NK-92 treated with Interleukin-12 subunit alpha and Interleukin-12 subunit beta, amount 100 ng/mL, for 24 hours (cell line): ENCODE results near the gene FOXD4L4.
"Not testable (repeated sequence)": the region's sequence is repeated elsewhere in the genome, so short reads cannot be mapped to it uniquely, and the experiment has no call there.

Experiments used
- DNase-seq: peaks from one replicate; lab custom pipeline; 2025; lab: John Stamatoyannopoulos, UW

FOXD4L4 gene

DNA sequence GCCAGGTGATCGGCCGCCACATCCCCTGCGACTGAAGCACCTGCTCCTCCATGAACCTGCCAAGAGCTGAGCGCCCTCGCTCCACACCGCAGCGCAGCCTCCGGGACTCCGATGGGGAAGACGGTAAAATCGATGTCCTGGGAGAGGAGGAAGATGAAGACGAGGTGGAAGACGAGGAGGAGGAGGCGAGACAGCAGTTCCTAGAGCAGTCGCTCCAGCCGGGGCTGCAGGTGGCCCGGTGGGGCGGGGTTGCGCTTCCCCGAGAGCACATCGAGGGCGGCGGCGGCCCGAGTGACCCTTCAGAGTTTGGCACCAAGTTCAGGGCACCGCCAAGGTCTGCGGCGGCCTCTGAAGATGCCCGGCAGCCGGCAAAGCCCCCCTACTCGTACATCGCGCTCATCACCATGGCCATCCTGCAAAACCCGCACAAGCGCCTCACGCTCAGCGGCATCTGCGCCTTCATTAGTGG is at the start of gene FOXD4L4:
TSS of gene FOXD4L4 (plus strand) at position 51 of the 469 bp plus-strand sequence. CDS start at position 51, 0 bp downstream.
- DNase-seq, result not testable (repeated sequence)

DNA sequence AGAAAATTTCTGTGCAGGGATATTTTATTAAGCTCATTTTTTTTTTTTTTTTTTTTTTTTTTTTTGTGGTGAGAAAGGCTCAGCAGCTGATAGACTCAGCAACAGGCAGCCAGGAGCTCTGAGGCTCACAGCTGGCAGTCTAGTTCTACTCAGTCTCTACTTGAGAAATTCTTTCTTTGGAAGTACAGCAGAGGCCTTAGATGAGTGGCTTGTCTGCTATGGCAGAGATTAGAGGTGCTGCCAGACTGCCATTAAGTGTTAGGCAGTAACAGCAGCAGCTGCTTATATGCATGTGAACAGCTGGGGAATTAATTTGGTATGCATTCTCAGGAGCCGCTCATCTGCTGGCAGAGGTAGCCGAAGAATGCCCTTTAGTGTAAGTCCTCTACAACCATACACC is 33.4 kb upstream of the FOXD4L4 start:
- DNase-seq, result not testable (repeated sequence)

DNA sequence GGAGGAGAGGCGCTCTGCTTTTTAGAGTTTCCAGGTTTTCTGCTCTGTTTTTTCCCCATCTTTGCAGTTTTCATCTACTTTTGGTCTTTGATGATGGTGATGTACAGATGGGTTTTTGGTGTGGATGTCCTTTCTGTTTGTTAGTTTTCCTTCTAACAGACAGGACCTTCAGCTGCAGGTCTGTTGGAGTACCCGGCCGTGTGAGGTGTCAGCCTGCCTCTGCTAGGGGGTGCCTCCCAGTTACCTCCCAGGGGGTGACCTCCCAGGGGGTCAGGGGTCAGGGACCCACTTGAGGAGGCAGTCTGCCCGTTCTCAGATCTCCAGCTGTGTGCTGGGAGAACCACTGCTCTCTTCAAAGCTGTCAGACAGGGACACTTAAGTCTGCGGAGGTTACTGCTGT is 22.5 kb upstream of the FOXD4L4 start:
- DNase-seq, result not testable (repeated sequence)

DNA sequence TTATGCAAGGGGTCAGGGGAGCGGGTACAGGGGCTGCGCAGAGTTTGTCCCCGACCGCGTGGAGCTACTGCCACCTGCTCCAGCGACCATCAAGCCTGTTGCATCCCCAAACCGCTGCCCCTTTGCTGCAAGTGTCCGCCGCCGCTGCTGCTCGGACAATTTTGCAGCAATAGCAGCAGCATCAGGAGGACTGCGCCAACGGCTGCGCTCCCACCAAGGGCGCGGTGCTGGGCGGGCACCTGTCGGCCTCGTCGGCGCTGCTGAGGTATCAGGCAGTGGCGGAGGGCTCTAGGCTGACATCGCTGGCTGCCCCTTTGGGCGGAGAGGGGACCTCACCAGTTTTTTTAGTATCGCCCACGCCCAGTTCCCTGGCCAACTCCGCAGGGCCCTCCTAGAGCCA is 1.2 kb downstream of the FOXD4L4 start:
- DNase-seq, result not testable (repeated sequence)
